Nucleus accumbens (tissue), 56 donors: ENCODE measurements around the gene POLR1D.
"Not testable (repeated sequence)": the region's sequence is repeated elsewhere in the genome, so short reads cannot be mapped to it uniquely, and the experiment has no call there.

Experiments
- DNase-seq, 56 donors: peaks; one replicate each; lab custom pipeline; 2025; lab: John Stamatoyannopoulos, UW

The POLR1D gene

GRCh38 chr13:27613628-27614027, 8.1 kb upstream of the POLR1D start:
- no peak for DNase-seq

DNA sequence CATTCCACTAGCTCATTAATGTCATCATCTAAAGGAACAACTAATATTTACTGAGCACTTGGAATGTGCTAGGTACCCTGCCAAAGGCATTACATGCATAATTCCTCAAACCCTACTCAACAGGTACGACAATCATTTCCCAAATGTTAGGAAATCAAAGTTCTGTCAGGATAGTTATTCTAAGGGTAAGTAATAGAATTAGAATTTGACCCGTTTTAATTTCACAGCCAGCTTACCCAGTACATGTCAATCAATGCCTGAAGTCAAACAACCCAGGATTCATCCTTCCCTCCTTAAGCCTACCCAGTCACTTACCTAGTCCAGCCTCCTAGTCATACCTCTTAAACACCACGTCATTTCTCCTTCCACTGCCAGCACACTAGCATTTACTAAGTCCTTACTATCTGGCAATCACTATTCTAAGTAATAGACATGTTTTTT, 3.8 kb upstream of the POLR1D start:
- no peak for DNase-seq

DNA sequence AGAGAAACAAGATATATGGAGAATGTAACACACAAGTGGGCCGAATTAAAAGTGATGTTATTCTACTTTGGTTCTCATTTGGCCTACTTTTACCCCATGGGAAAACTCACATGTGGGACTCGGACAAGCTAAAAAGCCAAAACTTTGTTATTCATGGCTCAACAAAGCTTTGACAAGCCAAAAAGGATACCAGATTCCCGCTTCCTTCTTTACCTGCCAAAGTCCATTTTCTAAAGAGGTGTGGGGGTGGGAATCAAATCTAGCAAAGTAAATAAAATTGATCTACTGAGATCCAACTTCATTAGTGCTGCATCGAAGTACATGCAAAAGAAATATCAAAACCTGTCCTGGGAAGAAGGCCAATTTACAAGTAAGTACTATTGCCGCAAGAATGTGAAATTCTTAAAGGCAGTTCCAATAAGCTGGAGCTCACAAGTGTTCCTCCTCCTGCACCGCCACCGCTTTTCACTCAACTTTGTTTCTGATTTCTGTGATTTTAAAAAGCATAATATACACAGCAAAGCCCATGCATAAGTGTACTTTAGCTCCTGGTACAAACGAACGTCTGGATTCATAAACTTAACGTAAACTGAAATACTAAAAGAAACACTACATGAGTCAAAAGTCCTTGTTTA, 2.5 kb upstream of the POLR1D start:
- DNase-seq, result no peak

GRCh38 chr13:27619728-27620376, 1.8 kb upstream of the POLR1D start:
- DNase-seq, result peak in 26 of 56 donors; percentile 10 to 68 (median 49)

GRCh38 chr13:27620377-27621115, 1.1 kb upstream of the POLR1D start, which contains the start of gene LNX2:
LNX2 (minus strand) TSS chr13:27620529; CDS start chr13:27581703, 38,826 bp downstream.
- DNase-seq, result peak; percentile 61 to 99 (median 96)

- peak in 4 of 56 donors; percentile 48 to 74 (median 61) for DNase-seq
These were observed 651 bp upstream of the POLR1D start for GRCh38 chr13:27621116-27621365.

DNA sequence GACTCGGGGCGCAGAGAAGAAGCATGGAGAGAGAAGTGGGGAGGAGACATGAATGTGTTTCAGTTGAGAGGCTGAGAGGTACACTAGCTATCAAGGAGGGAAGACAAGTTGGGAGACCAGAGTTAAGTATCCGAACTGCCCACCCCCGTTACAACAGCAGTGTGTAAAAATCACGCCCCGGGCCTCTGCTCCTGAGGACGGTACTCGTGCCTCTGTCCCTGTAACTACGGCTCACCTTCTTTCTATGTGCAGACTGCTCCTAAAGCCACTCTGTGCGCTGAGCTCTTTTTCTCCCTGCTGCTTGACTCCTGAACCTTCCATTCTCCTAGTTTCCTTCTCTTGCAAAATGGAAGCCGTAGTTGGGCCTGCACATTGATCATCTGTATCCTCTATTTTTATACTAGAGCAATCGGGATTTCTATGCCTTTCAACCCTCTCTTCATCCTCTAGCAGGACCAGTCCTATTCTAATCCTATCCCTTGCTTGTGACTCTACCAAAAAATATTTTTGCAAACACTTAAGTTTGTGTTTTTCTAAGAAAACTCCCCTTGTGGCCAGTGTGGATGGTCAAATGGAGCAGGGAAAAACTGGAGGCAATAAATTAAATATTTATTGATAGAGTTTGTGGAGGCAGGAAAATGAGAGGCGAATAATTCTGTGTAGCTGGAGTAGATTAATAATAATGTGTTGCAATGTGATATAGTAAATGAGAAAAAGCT, 569 bp downstream of the POLR1D start:
- DNase-seq, result peak in 4 of 56 donors; percentile 13 to 52 (median 38)

DNA sequence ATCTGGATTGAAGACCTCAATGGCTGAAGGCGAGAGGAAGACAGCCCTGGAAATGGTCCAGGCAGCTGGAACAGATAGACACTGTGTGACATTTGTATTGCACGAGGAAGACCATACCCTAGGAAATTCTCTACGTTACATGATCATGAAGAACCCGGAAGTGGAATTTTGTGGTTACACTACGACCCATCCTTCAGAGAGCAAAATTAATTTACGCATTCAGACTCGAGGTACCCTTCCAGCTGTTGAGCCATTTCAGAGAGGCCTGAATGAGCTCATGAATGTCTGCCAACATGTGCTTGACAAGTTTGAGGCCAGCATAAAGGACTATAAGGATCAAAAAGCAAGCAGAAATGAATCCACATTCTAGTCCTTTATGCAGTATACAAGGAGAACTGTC, 1.2 kb downstream of the POLR1D start:
- DNase-seq, result no peak

DNA sequence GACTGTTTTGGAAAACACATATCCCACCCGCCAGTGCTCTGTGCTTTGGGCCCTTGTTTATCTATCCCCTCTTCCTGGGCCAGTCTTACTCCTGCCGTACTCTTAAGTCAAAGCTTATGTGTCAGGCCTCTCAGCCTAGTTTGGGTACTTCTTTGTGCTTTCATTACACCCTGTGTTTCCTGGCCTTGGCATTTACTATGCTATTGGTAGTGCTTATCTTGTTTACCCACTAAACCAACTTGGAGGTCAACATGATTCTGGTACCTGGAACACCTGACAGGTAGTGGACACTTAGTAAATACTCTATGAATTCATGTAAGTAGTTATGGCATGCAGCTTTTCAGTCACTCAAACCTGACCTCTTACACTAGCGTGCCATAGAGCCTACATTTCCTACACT, 2.4 kb downstream of the POLR1D start:
- DNase-seq, result no peak

GRCh38 chr13:27625839-27626238, 4.1 kb downstream of the POLR1D start:
- no peak for DNase-seq

DNA sequence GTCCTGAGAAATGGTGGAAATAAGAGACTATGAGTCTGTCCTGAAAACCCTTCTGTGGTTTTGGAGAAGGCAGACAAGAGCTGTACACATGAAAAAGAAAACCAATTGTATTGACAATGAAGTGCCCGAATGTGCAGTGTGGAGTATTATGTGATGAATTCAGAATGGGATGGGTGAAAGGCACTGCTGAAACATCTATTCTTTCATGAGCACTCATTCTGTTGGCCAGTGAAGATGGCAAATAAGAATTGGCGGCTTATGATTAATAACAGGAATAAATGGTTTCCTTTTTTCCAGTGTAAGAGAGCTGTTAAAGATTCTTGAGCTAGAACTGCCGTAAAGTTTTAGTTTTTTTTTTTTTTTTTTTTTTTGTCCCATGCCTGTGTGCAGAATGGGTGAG, 5.7 kb downstream of the POLR1D start:
- no peak for DNase-seq

- no peak for DNase-seq
These were observed 6.4 kb downstream of the POLR1D start for GRCh38 chr13:27628081-27628480.

GRCh38 chr13:27628766-27629165, 7.1 kb downstream of the POLR1D start:
- not testable (repeated sequence) for DNase-seq

GRCh38 chr13:27631156-27631555, 9.5 kb downstream of the POLR1D start:
- no peak for DNase-seq

DNA sequence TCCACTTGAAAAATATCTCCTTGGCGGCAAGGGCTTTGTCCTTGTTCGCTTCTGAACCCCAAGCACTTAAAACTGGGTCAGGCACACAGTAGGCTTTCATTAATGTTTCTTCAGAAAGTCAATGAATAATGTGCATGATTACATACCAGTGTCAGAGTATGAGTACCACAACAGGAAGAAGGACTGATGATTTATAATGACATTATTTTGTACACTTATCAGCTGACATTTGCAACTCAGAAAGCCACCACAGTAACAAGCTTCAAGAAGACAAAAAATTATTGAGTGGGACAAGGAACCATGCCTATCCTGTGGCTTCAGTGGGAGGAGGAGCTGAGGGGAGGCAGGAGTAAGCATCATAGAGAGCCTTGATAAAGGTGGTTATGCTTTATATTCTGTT, 10.0 kb downstream of the POLR1D start:
- no peak for DNase-seq

DNA sequence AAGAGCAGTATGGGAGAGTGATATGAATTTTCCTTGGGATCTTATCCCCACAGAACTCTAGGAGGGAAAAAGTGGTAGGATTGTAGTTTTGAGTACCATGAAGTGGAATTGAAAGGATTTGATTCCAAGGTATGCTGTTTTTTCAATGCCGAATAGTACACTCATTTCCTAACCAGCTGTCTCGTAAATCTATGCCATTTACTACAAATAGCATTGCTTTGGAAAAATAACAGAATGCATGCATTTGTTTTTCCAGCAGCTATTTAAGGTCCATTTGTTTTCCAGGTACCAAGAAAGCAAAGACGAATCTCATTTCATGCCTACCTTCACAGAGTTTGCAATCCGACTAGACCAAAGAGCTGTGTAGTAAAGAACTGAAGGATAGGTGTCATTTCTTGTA, 10.5 kb downstream of the POLR1D start:
- no peak for DNase-seq

DNA sequence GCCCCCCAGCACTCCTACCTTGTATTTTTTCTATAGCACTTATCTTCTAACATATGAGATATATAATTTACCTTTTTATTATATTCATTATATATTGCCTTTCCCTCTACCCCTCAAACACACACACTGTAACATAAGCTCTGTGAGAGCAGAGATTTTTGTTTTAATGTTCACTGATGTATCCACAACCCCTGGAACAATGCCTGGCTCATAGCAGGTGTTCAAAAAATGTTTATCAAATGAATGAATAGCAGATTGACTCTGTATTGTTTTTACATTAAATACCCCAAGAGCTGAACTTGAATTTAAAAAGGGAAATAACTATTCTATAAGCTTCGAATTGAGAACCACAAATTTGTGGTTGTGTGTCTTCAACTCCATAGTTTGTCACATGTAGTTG, 11.0 kb downstream of the POLR1D start:
- DNase-seq, result no peak

DNA sequence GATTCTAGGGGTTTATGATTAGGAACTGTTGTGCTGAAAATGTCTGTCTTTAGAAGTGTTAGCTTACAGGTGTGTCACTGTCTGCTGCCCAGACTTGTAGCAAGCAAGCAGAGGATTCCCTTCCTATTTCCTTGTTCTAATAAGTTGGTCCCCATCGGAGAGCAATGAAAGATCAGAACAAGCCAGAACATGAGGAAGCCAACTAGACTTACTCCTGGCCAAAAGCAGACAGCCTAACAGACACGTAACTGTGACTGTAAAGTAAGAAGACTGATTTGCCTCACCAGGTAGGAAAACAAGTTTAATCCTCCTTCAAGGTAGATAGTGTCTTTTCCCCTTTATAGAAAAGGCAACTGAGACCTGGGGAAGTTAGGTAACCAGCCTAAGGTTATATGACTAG, 12.5 kb downstream of the POLR1D start:
- DNase-seq, result no peak

DNA sequence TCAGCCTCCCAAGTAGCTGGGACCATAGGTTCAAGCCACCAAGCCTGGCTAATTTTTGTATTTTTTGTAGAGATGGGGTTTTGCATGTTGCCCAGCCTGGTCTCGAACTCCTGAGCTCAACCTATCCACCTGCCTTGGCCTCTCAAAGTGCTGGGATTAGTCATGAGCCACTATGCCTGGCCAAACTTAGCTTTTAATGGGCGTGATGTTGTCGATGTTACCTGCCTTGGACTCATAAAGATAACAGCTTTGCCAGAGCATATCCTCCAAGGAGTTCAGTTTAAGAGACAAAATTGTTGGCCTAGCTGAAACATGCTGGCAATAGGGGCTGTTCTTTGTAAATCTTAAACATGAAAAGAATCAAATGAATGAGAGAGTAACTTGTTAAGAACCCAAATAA, 13.1 kb downstream of the POLR1D start:
- no peak for DNase-seq

DNA sequence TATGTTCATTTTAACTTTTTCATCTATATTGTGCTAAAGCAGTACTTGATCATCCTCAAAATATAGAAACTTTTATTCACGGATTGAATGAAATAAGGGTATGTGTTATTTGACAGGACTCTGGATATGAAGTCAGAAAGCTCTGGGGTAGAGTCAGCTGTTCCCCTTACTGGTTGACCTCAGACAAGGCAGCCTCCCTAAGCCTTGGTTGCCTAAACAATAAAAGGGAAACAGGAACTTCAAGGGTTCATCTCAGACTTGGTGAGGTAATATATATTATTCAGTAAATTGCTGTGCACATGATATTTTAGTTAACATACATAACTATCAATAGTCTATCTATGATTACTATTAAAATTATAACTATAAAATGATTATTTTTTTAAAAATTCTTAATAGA, 13.6 kb downstream of the POLR1D start:
- DNase-seq, result no peak

DNA sequence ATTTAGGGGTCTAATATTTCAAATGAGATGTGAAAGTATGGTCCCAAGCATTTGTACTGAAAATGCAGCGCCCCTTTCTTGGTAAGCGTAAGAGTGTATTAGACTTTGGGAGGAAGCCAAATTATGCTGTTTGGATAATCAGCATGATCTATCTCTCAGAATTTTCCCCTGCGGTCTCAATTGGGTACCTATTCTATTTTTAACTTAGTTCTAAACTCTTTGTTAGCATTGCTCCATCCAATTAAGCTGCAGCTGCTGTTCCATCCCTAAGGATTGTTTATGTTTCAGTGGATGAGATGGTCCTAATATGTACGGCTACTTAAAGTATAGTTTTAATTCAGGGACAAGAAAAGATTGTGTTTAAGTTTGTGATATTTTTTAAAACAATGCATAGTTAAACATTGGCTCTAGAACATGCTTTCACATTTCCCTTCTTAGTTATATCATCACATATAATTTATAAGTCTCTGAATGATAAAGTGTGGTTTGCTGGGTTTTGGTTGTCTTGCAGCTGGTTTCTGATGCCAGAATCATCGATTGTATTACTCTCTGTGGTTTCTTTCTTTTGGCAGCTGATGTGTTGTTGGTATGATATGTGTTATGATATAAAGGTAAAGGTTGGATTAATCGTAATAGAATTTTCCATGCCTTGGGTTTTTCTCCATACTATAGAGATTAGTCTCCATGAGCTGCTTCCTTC, 15.0 kb downstream of the POLR1D start:
- no peak for DNase-seq
